ENCODE data around the gene OST4. TPM values are rescaled to one million over a fixed set of nuclear protein-coding genes. Genes with fewer than 3 reads are reported as not detected.

Gene OST4
- total RNA-seq, 1 experiment from 2014 or later: 166 TPM

- Histone ChIP-seq H3K9me3 (ENCODE audit: insufficient read depth, low read depth) (no peaks in the 10 kb centered on the region), H3K27ac (no peak overlapping the region), H3K27me3 (ENCODE audit: insufficient read depth, low read depth) (no peaks in the 10 kb centered on the region), H3K4me3 (no peak overlapping the region), H3F3A (ENCODE audit: insufficient read depth, low read depth) (peaks cover 7% of the 10 kb centered on the region; the same call in 1 of the 2 replicates), H3K9me2 (ENCODE audit: insufficient read depth) (no peaks in the 10 kb centered on the region), H3K4me2 (no peak overlapping the region), H3K79me2 (ENCODE audit: low read depth) (peaks cover 20% of the 10 kb centered on the region), H3K36me3 (ENCODE audit: low read depth) (no peaks in the 10 kb centered on the region), H3K4me1 (replicated peaks; ENCODE audit: insufficient read depth) (peaks cover 12% of the 10 kb centered on the region), H4K20me1 (ENCODE audit: insufficient read depth) (no peaks in the 10 kb centered on the region), H2AFZ (no peak overlapping the region)
- intact Hi-C loops (cut with micrococcal nuclease; ENCODE audit: unreplicated experiment): no loop called here
- TF ChIP-seq CTCF (conservative IDR thresholded peaks at IDR 0.05): no peak
- TF ChIP-seq EZH2 (IDR thresholded peaks at IDR 0.05; ENCODE audit: low read depth): no peak
- POLR2A ChIA-PET (ENCODE audit: unreplicated experiment): no interaction called here
- no TSS peak for BruUV-seq (replicated peaks)
- no peak for DNase-seq
- CTCF ChIA-PET: interaction anchor here (0.6 kb wide), 1 partner anchor 61 kb away, joined by 3 read pairs; no protein-coding TSS in a partner anchor
Observed at GRCh38 chr2:27029051-27029450, 42.4 kb downstream of the OST4 start.

- Histone ChIP-seq H3F3A (ENCODE audit: insufficient read depth, low read depth) (peaks cover 12% of the 10 kb centered on the region), H3K27me3 (ENCODE audit: insufficient read depth, low read depth) (no peaks in the 10 kb centered on the region), H3K4me1 (replicated peaks; ENCODE audit: insufficient read depth) (peaks cover 15% of the 10 kb centered on the region), H3K27ac (no peak overlapping the region), H3K79me2 (ENCODE audit: low read depth) (peaks cover 7% of the 10 kb centered on the region), H3K9me2 (ENCODE audit: insufficient read depth) (no peaks in the 10 kb centered on the region), H3K36me3 (ENCODE audit: low read depth) (0 out of 2 replicates have a peak, but pooled peaks cover 5% of the 10 kb centered on the region), H2AFZ (no peak overlapping the region), H3K9me3 (ENCODE audit: insufficient read depth, low read depth) (no peaks in the 10 kb centered on the region), H3K4me3 (no peak overlapping the region), H4K20me1 (ENCODE audit: insufficient read depth) (no peaks in the 10 kb centered on the region), H3K4me2 (no peak overlapping the region)
- TF ChIP-seq EZH2 (IDR thresholded peaks at IDR 0.05; ENCODE audit: low read depth) (no peak), CTCF (conservative IDR thresholded peaks at IDR 0.05) (no peak)
- no peak for DNase-seq
- ChIA-PET POLR2A (ENCODE audit: unreplicated experiment) (no interaction called here), CTCF (no interaction called here)
- intact Hi-C loops (cut with micrococcal nuclease; ENCODE audit: unreplicated experiment): no loop called here
- no TSS peak for BruUV-seq (replicated peaks)
Observed at GRCh38 chr2:27027211-27027651, 44.2 kb downstream of the OST4 start.

- H3K36me3 ChIP-seq (ENCODE audit: low read depth): 0 out of 2 replicates have a peak, but pooled peaks cover 5% of the 10 kb centered on the region
- H3K9me2 ChIP-seq (ENCODE audit: insufficient read depth): no peaks in the 10 kb centered on the region
- H3K4me2 ChIP-seq: no peak overlapping the region
- H3K27me3 ChIP-seq (ENCODE audit: insufficient read depth, low read depth): no peaks in the 10 kb centered on the region
- peaks cover 23% of the 10 kb centered on the region for H3F3A ChIP-seq (ENCODE audit: insufficient read depth, low read depth)
- intact Hi-C loops (cut with micrococcal nuclease; ENCODE audit: unreplicated experiment): no loop called here
- ChIA-PET POLR2A (ENCODE audit: unreplicated experiment) (no interaction called here), CTCF (no interaction called here)
- BruUV-seq (replicated peaks): no TSS peak
- peaks cover 16% of the 10 kb centered on the region for H3K4me1 ChIP-seq (replicated peaks; ENCODE audit: insufficient read depth)
- DNase-seq: no peak
- H4K20me1 ChIP-seq (ENCODE audit: insufficient read depth): no peaks in the 10 kb centered on the region
- H3K79me2 ChIP-seq (ENCODE audit: low read depth): no peaks in the 10 kb centered on the region
- H3K4me3 ChIP-seq: no peak overlapping the region
- H2AFZ ChIP-seq: no peak overlapping the region
- H3K9me3 ChIP-seq (ENCODE audit: insufficient read depth, low read depth): no peaks in the 10 kb centered on the region
- TF ChIP-seq CTCF (conservative IDR thresholded peaks at IDR 0.05) (no peak), EZH2 (IDR thresholded peaks at IDR 0.05; ENCODE audit: low read depth) (no peak)
- H3K27ac ChIP-seq: no peak overlapping the region
Observed at GRCh38 chr2:27025861-27026851, 45.3 kb downstream of the OST4 start.

Data from PC-9 (cell line).